IMR-90 (cell line): Measurements from ENCODE around the gene STK17B.

Experiments
- CEBPB ChIP-seq: IDR thresholded peaks from 2 replicates; pipeline ENCODE4 v1.6.1; 2012; ENCODE audit warnings: low read depth, low read length, improper control_type of control experiment
- CTCF ChIP-seq: conservative IDR thresholded peaks from 2 replicates; pipeline ENCODE4 v1.5.1; 2012; ENCODE audit warnings: mild to moderate bottlenecking, low read depth, low read length, improper control_type of control experiment
- ELK1 ChIP-seq: fragments of 150-350 bp; IDR thresholded peaks from 2 replicates; pipeline ENCODE4 v1.6.1; 2016; ENCODE audit warnings: low read depth, mild to moderate bottlenecking, low read length, moderate library complexity, borderline replicate concordance
- FOS ChIP-seq: fragments of 150-350 bp; IDR thresholded peaks from 2 replicates; pipeline ENCODE4 v1.6.1; 2016; ENCODE audit warnings: low read depth, low read length
- MAFK ChIP-seq: IDR thresholded peaks from 2 replicates; pipeline ENCODE4 v1.6.1; 2012; ENCODE audit warnings: low read depth, low read length, improper control_type of control experiment
- MAZ ChIP-seq: IDR thresholded peaks from 2 replicates; pipeline ENCODE4 v1.6.1; 2012; ENCODE audit warnings: low read depth, mild to moderate bottlenecking, low read length, improper control_type of control experiment, moderate library complexity, borderline replicate concordance
- MXI1 ChIP-seq: IDR thresholded peaks from 2 replicates; pipeline ENCODE4 v1.6.1; 2012; ENCODE audit warnings: low read depth, mild to moderate bottlenecking, low read length, moderate library complexity, borderline replicate concordance
- NFE2L2 ChIP-seq: fragments of 150-350 bp; IDR thresholded peaks from 2 replicates; pipeline ENCODE4 v1.6.1; 2016; ENCODE audit warnings: low read depth, mild to moderate bottlenecking, low read length
- POLR2A ChIP-seq: IDR thresholded peaks from 2 replicates; pipeline ENCODE4 v1.6.1; 2012; ENCODE audit warnings: mild to moderate bottlenecking, low read depth, low read length
- RAD21 ChIP-seq: IDR thresholded peaks from 2 replicates; pipeline ENCODE4 v1.6.1; 2012; ENCODE audit warnings: low read length, improper control_type of control experiment
- RCOR1 ChIP-seq: IDR thresholded peaks from 2 replicates; pipeline ENCODE4 v1.6.1; 2012; ENCODE audit warnings: mild to moderate bottlenecking, low read length, improper control_type of control experiment; ENCODE audit not compliant: insufficient replicate concordance
- RFX5 ChIP-seq: IDR thresholded peaks from 2 replicates; pipeline ENCODE4 v1.8.0; 2012; ENCODE audit warnings: low read depth, mild to moderate bottlenecking, low read length, moderate library complexity
- SMC3 ChIP-seq: fragments of 150-350 bp; IDR thresholded peaks from 2 replicates; pipeline ENCODE4 v1.6.1; 2016; ENCODE audit warnings: low read depth, mild to moderate bottlenecking, antibody characterized with exemption, low read length, moderate library complexity

DNA sequence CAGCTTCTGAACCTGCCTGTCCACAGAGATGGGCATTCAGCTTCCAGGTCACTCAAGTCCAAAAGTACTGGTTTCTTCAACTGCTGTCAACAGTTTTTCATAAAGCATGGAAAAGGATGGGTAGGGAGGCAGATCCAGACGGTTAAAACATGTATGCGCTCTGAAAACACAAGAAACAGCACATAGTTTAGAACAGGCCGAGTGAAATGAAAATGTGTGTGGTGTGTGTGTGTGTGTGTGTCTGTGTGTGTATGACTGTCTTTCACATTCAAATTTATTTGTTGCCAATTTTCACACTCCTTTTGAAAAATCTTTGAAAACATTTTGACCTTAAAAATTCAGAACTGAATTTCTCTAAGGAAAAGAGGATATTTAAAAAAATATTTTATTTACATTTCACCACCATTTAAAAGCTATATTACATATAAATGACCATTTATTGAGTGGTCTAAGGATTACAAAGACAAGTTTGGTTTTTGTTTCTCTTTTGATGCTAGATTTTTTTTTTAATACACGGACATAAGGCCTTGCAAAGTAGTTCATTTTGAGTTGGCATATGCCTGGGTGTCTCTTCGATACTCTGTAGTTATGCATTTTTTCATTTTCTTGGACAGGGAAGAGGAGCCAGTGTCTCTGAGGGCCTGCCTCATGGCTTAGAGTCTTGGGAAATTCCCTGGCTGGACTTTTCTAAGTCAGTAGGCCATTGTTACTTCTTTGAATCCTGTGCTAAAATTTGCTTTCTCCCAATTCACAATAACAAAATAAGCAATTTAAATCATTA is 30.0 kb upstream of the STK17B start:
- TF ChIP-seq CTCF, result no peak
- no peak for TF ChIP-seq POLR2A
- no peak for TF ChIP-seq ELK1
- TF ChIP-seq RCOR1, result no peak
- TF ChIP-seq RFX5, result no peak
- no peak for TF ChIP-seq MAZ
- TF ChIP-seq SMC3, result no peak
- no peak for TF ChIP-seq FOS
- TF ChIP-seq NFE2L2, result no peak
- no peak for TF ChIP-seq CEBPB
- TF ChIP-seq RAD21, result no peak
- TF ChIP-seq MAFK, result no peak
- no peak for TF ChIP-seq MXI1
